CD4-positive, alpha-beta T cell (primary cell): ENCODE measurements around the gene MED15. TPM values are rescaled to one million over a fixed set of nuclear protein-coding genes. Genes with fewer than 3 reads are reported as not detected.

Experiments
- ATAC-seq: fragments of 200-7000 bp; cut with Tn5 transposase; one replicate; pipeline ENCODE4 v1.10.0; 2022; ENCODE audit warnings: mild to moderate bottlenecking; ENCODE audit not compliant: poor library complexity
- CTCF ChIA-PET: fragments of 350-600 bp; sonication (Branson Sonifier 250); formaldehyde crosslinking; loops from one replicate; lab custom pipeline; 2021; ENCODE audit warnings: antibody characterized with exemption, inconsistent platforms; lab: Charles Lee
- POLR2A ChIA-PET: fragments of 350-600 bp; sonication (Branson Sonifier 250); formaldehyde crosslinking; loops from one replicate; lab custom pipeline; 2021; ENCODE audit warnings: antibody characterized with exemption, inconsistent platforms; lab: Charles Lee
- DNase-seq, 14 experiments: peaks; one replicate each; pipeline ENCODE4 v3.0.0-alpha.2; 2013 to 2020; ENCODE audit warnings: mixed read lengths in 2 of 14
- H3K27ac ChIP-seq, 2 donors: one replicate each; pipeline versions ENCODE4 v1.5.1 to v1.7.0; 2013; ENCODE audit warnings: low read length in 2 of 2, low read depth in 1 of 2, mild to moderate bottlenecking in 1 of 2
- H3K27me3 ChIP-seq, 2 experiments: 1 replicate in 1 of 2; 2 replicates in 1 of 2; pipeline versions ENCODE4 v1.6.1 to v1.7.0; 2013; ENCODE audit warnings: low read length in 2 of 2, control low read depth in 1 of 2, mild to moderate bottlenecking in 1 of 2, moderate library complexity in 1 of 2; ENCODE audit not compliant: insufficient read depth in 2 of 2, control insufficient read depth in 1 of 2
- H3K36me3 ChIP-seq: one replicate; pipeline ENCODE4 v1.6.1; 2013; ENCODE audit warnings: low read length, control low read depth; ENCODE audit not compliant: insufficient read depth
- H3K4me1 ChIP-seq: one replicate; pipeline ENCODE4 v1.6.1; 2013; ENCODE audit warnings: low read length, control low read depth; ENCODE audit not compliant: insufficient read depth
- H3K4me3 ChIP-seq: one replicate; pipeline ENCODE4 v1.5.1; 2013; ENCODE audit warnings: mild to moderate bottlenecking, low read length, moderate library complexity
- H3K9me3 ChIP-seq, 2 experiments: 1 replicate in 1 of 2; 2 replicates in 1 of 2; pipeline versions ENCODE4 v1.6.1 to v1.7.0; 2013; ENCODE audit warnings: low read length in 2 of 2, mild to moderate bottlenecking in 2 of 2, control low read depth in 1 of 2, moderate library complexity in 1 of 2; ENCODE audit not compliant: control insufficient read depth in 1 of 2, insufficient read depth in 1 of 2
- H3K27ac Mint-ChIP-seq: one replicate; pipeline ENCODE4 v1.8.0; 2020; ENCODE audit warnings: mixed read lengths
- H3K27me3 Mint-ChIP-seq: one replicate; pipeline ENCODE4 v1.8.0; 2021; ENCODE audit warnings: mixed read lengths
- H3K36me3 Mint-ChIP-seq: one replicate; pipeline ENCODE4 v1.8.0; 2021; ENCODE audit warnings: low read depth, mixed read lengths
- H3K4me1 Mint-ChIP-seq: one replicate; pipeline ENCODE4 v1.8.0; 2021; ENCODE audit warnings: low read depth, mixed read lengths
- H3K4me3 Mint-ChIP-seq: one replicate; pipeline ENCODE4 v1.8.0; 2020; ENCODE audit warnings: mild to moderate bottlenecking, mixed read lengths
- H3K9me3 Mint-ChIP-seq: one replicate; pipeline ENCODE4 v1.8.0; 2020; ENCODE audit warnings: mixed read lengths
- CTCF ChIP-seq: fragments of 200-600 bp; IDR thresholded peaks from one replicate; pipeline ENCODE4 v1.8.0; 2022; ENCODE audit warnings: antibody characterized with exemption, mild to moderate bottlenecking
- intact Hi-C, 2 experiments: fragments of 100-400 bp; cut with DNase I in 1 of 2; cut with micrococcal nuclease in 1 of 2; formaldehyde crosslinking; loops; one replicate each; pipeline versions ENCODE4 v1.15.1 to v1.9.0; 2023 to 2025; cut with DNase I, micrococcal nuclease
- total RNA-seq, 174 experiments: library from RNA in 2 of 174; stranded (reverse) in 2 of 174; gene quantifications; one replicate each; pipeline ENCODE4 v1.2.3 and lab custom pipeline; 2021 to 2026

Gene MED15
- total RNA-seq, 2 experiments from 2014 or later: 181 to 191 TPM

- no peaks in the 10 kb centered on the region for H3K9me3 Mint-ChIP-seq
- H3K27me3 ChIP-seq: no peaks in the 10 kb centered on the region
- ChIA-PET POLR2A (no interaction called here), CTCF (interaction anchor here (0.6 to 1.5 kb wide), 2 partner anchors 34 to 89 kb away, joined by 4 to 5 read pairs; no protein-coding TSS in a partner anchor)
- H3K4me1 ChIP-seq: peaks cover 39% of the 10 kb centered on the region
- intact Hi-C loops: loop anchor here in 1 of 2 experiments (2.0 to 5.0 kb wide), 2 partner anchors 69 to 205 kb away; no protein-coding TSS in a partner anchor
- TF ChIP-seq CTCF: no peak
- peaks cover 23% of the 10 kb centered on the region for H3K36me3 Mint-ChIP-seq
- ATAC-seq (no peak), DNase-seq (no peak)
- H3K27ac Mint-ChIP-seq: no peak overlapping the region
- H3K27ac ChIP-seq: no peak overlapping the region
- H3K4me3 ChIP-seq: no peak overlapping the region
- peaks cover 4% of the 10 kb centered on the region for H3K36me3 ChIP-seq
- no peaks in the 10 kb centered on the region for H3K9me3 ChIP-seq
- no peaks in the 10 kb centered on the region for H3K27me3 Mint-ChIP-seq
- H3K4me1 Mint-ChIP-seq: peaks cover 36% of the 10 kb centered on the region
- peak overlapping the region; percentile 67 for H3K4me3 Mint-ChIP-seq
Observed at GRCh38 chr22:20497426-20497825, 10.0 kb upstream of the MED15 start.

- Histone ChIP-seq H3K36me3 (peaks cover 4% of the 10 kb centered on the region), H3K9me3 (no peaks in the 10 kb centered on the region), H3K27ac (no peak overlapping the region), H3K27me3 (no peaks in the 10 kb centered on the region), H3K4me3 (no peak overlapping the region), H3K4me1 (peaks cover 24% of the 10 kb centered on the region)
- no peak for TF ChIP-seq CTCF
- Mint-ChIP-seq H3K36me3 (peaks cover 23% of the 10 kb centered on the region), H3K27me3 (no peaks in the 10 kb centered on the region), H3K9me3 (no peaks in the 10 kb centered on the region), H3K4me3 (no peak overlapping the region), H3K4me1 (peaks cover 27% of the 10 kb centered on the region), H3K27ac (no peak overlapping the region)
- ChIA-PET CTCF (interaction anchor here (0.7 to 1.1 kb wide), 2 partner anchors 43 to 65 kb away, joined by 3 read pairs; no protein-coding TSS in a partner anchor), POLR2A (interaction anchor here (1.0 kb wide), 1 partner anchor 36 kb away, joined by 3 read pairs; no protein-coding TSS in a partner anchor)
- ATAC-seq (no peak), DNase-seq (no peak)
- intact Hi-C loops: loop anchor here in 1 of 2 experiments (5.0 kb wide), 1 partner anchor 203 kb away; no protein-coding TSS in a partner anchor
Observed at GRCh38 chr22:20498913-20499312, 8.5 kb upstream of the MED15 start.

- Histone ChIP-seq H3K9me3 (no peaks in the 10 kb centered on the region), H3K27me3 (no peaks in the 10 kb centered on the region), H3K27ac (no peak overlapping the region), H3K4me3 (no peak overlapping the region), H3K4me1 (peaks cover 15% of the 10 kb centered on the region), H3K36me3 (peaks cover 4% of the 10 kb centered on the region)
- ATAC-seq (no peak), DNase-seq (no peak)
- no peak overlapping the region for H3K27ac Mint-ChIP-seq
- no peak for TF ChIP-seq CTCF
- H3K27me3 Mint-ChIP-seq: no peaks in the 10 kb centered on the region
- ChIA-PET CTCF (no interaction called here), POLR2A (no interaction called here)
- H3K4me3 Mint-ChIP-seq: peak overlapping the region; percentile 11
- no peaks in the 10 kb centered on the region for H3K9me3 Mint-ChIP-seq
- peaks cover 19% of the 10 kb centered on the region for H3K4me1 Mint-ChIP-seq
- H3K36me3 Mint-ChIP-seq: peaks cover 23% of the 10 kb centered on the region
- intact Hi-C loops: loop anchor here in 1 of 2 experiments (5.0 kb wide), 1 partner anchor 203 kb away; no protein-coding TSS in a partner anchor
Observed at GRCh38 chr22:20499769-20500168, 7.6 kb upstream of the MED15 start.
